HepG2 (cell line): ENCODE measurements around the gene EFS. TPM values are rescaled to one million over a fixed set of nuclear protein-coding genes. Genes with fewer than 3 reads are reported as not detected.

Source experiments
- ATRX ChIP-seq: sonication (generic); formaldehyde crosslinking; IDR thresholded peaks from 2 replicates; pipeline ENCODE4 v1.4.0; 2020; ENCODE audit warnings: missing genetic modification reagents, borderline replicate concordance
- CBX1 ChIP-seq: IDR thresholded peaks from one replicate; pipeline ENCODE4 v1.6.1; 2016; ENCODE audit warnings: antibody characterized with exemption, low read depth
- CHD2 ChIP-seq: IDR thresholded peaks from 2 replicates; pipeline ENCODE4 v1.6.1; 2011; ENCODE audit warnings: low read depth, low read length, improper control_type of control experiment
- E2F2 ChIP-seq: sonication (generic); formaldehyde crosslinking; IDR thresholded peaks from 2 replicates; pipeline ENCODE4 v1.4.0; 2020; ENCODE audit warnings: missing genetic modification reagents, borderline replicate concordance
- EHMT2 ChIP-seq: fragments of 200-600 bp; sonication (generic); IDR thresholded peaks from 2 replicates; pipeline ENCODE4 v1.7.0; 2017; ENCODE audit warnings: antibody characterized with exemption, low read depth, low read length, borderline replicate concordance
- FOXM1 ChIP-seq: sonication (generic); formaldehyde crosslinking; IDR thresholded peaks from 2 replicates; pipeline ENCODE4 v1.5.0; 2020; ENCODE audit warnings: missing genetic modification reagents
- GTF3A ChIP-seq: sonication (generic); formaldehyde crosslinking; conservative IDR thresholded peaks from 2 replicates; pipeline ENCODE4 v1.4.0; 2020; ENCODE audit warnings: mild to moderate bottlenecking, missing genetic modification reagents
- HNF4A ChIP-seq: sonication (generic); formaldehyde crosslinking; IDR thresholded peaks from 2 replicates; pipeline ENCODE4 v1.4.0; 2020; ENCODE audit warnings: missing genetic modification reagents
- KDM1A ChIP-seq: IDR thresholded peaks from 2 replicates; pipeline ENCODE4 v1.6.1; 2016; ENCODE audit warnings: missing compliant biosample characterization
- MTA3 ChIP-seq: sonication (generic); formaldehyde crosslinking; IDR thresholded peaks from 2 replicates; pipeline ENCODE4 v1.4.0; 2020; ENCODE audit warnings: missing genetic modification reagents
- MXI1 ChIP-seq: IDR thresholded peaks from 3 replicates; pipeline ENCODE4 v1.6.1; 2012; ENCODE audit warnings: low read depth, low read length, inconsistent platforms, borderline replicate concordance
- THAP7 ChIP-seq: sonication (generic); formaldehyde crosslinking; IDR thresholded peaks from 2 replicates; pipeline ENCODE4 v1.8.1; 2023; ENCODE audit warnings: mild to moderate bottlenecking, missing genetic modification reagents
- TRIM24 ChIP-seq: sonication (generic); formaldehyde crosslinking; IDR thresholded peaks from 2 replicates; pipeline ENCODE4 v1.8.0; 2022; ENCODE audit warnings: mild to moderate bottlenecking, missing genetic modification reagents
- U2AF2 ChIP-seq: fragments of 200-400 bp; formaldehyde crosslinking; IDR thresholded peaks from 2 replicates; pipeline ENCODE4 v1.6.1; 2017; ENCODE audit warnings: low read depth, mild to moderate bottlenecking, low read length
- ZBTB20 ChIP-seq: sonication (generic); formaldehyde crosslinking; IDR thresholded peaks from 2 replicates; pipeline ENCODE4 v1.8.1; 2023; ENCODE audit warnings: missing genetic modification reagents, low read depth, mild to moderate bottlenecking, borderline replicate concordance
- ZBTB4 ChIP-seq: sonication (generic); formaldehyde crosslinking; IDR thresholded peaks from 2 replicates; pipeline ENCODE4 v1.4.0; 2020; ENCODE audit warnings: missing genetic modification reagents, mild to moderate bottlenecking, borderline replicate concordance
- ZBTB7A ChIP-seq: sonication (generic); formaldehyde crosslinking; IDR thresholded peaks from 2 replicates; pipeline ENCODE4 v1.8.0; 2022; ENCODE audit warnings: mild to moderate bottlenecking, missing genetic modification reagents
- ZMYM2 ChIP-seq: sonication (generic); formaldehyde crosslinking; IDR thresholded peaks from 2 replicates; pipeline ENCODE4 v1.8.0; 2022; ENCODE audit warnings: mild to moderate bottlenecking, missing genetic modification reagents
- ZNF383 ChIP-seq: sonication (generic); formaldehyde crosslinking; IDR thresholded peaks from 2 replicates; pipeline ENCODE4 v1.4.0; 2020; ENCODE audit warnings: missing genetic modification reagents, mild to moderate bottlenecking, borderline replicate concordance
- ZNF501 ChIP-seq: sonication (generic); formaldehyde crosslinking; IDR thresholded peaks from 2 replicates; pipeline ENCODE4 v1.5.1; 2020; ENCODE audit warnings: mild to moderate bottlenecking, moderate library complexity, missing genetic modification reagents
- ZNF839 ChIP-seq: sonication (generic); formaldehyde crosslinking; IDR thresholded peaks from 2 replicates; pipeline ENCODE4 v1.4.0; 2020; ENCODE audit warnings: missing genetic modification reagents, mild to moderate bottlenecking, borderline replicate concordance
- ZNF883 ChIP-seq: sonication (generic); formaldehyde crosslinking; IDR thresholded peaks from 2 replicates; pipeline ENCODE4 v1.5.1; 2020; ENCODE audit warnings: mild to moderate bottlenecking, missing genetic modification reagents; ENCODE audit errors: not compliant biosample characterization
- ZZZ3 ChIP-seq: sonication (generic); formaldehyde crosslinking; IDR thresholded peaks from 2 replicates; pipeline ENCODE4 v1.4.0; 2020; ENCODE audit warnings: missing genetic modification reagents, mild to moderate bottlenecking, borderline replicate concordance
- polyA plus RNA-seq, 8 experiments: library from polyadenylated mRNA; depleted of rRNA in 3 of 8; stranded (reverse) in 7 of 8; unstranded in 1 of 8; fragments of >200 nt; fragmentation: Illumina TruSeq in 4 of 8; extraction: Trizol in 4 of 8; gene quantifications; 2 replicates each; pipeline versions ENCODE4 v1.2.1 to v1.2.3, GENCODE V29; 2011 to 2016; ENCODE audit warnings: low read depth in 4 of 8, missing spikeins in 1 of 8, mixed read lengths in 1 of 8; ENCODE audit not compliant: insufficient read depth in 1 of 8
- total RNA-seq, 5 experiments: library from RNA; depleted of rRNA; stranded (reverse); fragments of >200 nt; fragmentation: Illumina TruSeq; extraction: Trizol; gene quantifications; 2 replicates each; pipeline ENCODE4 v1.2.3, GENCODE V29; 2016; ENCODE audit warnings: low read depth in 1 of 5

EFS gene
- total and polyA plus RNA-seq, 2 of the 13 experiments (the other 11 are each of a cell fraction or from before 2014, with no cell fraction given) = not detected

GRCh38 chr14:23307687-23308644 lies 57.0 kb downstream of the EFS start (continued):
- no peak for TF ChIP-seq CBX1
- TF ChIP-seq HNF4A (CRISPR knock-in tag) = peak; percentile 19; the same call in 1 of the 2 replicates
- no peak for TF ChIP-seq U2AF2
- no peak for TF ChIP-seq CHD2
- no peak for TF ChIP-seq ZNF883 (CRISPR knock-in tag)
- peak; percentile 41; the same call in 1 of the 2 replicates for TF ChIP-seq EHMT2
- 0 out of 2 replicates have a peak, but pooled peaks have one; percentile 61 for TF ChIP-seq ZMYM2 (CRISPR knock-in tag)
- TF ChIP-seq ZZZ3 (CRISPR knock-in tag) = 0 out of 2 replicates have a peak, but pooled peaks have one; percentile 22
- TF ChIP-seq GTF3A (CRISPR knock-in tag) = no peak
- TF ChIP-seq E2F2 (CRISPR knock-in tag) = no peak
- no peak for TF ChIP-seq ZNF501 (CRISPR knock-in tag)
- no peak for TF ChIP-seq ZBTB7A (CRISPR knock-in tag)
- TF ChIP-seq KDM1A = no peak
- no peak for TF ChIP-seq THAP7 (CRISPR knock-in tag)
- TF ChIP-seq ZNF383 (CRISPR knock-in tag) = no peak
- no peak for TF ChIP-seq TRIM24
- TF ChIP-seq ATRX (CRISPR knock-in tag) = no peak
- no peak for TF ChIP-seq MXI1
- peak; percentile 42; the same call in 1 of the 2 replicates for TF ChIP-seq ZNF839
- TF ChIP-seq MTA3 (CRISPR knock-in tag) = no peak
- no peak for TF ChIP-seq FOXM1 (CRISPR knock-in tag)
- TF ChIP-seq ZBTB20 (CRISPR knock-in tag) = 0 out of 2 replicates have a peak, but pooled peaks have one; percentile 5
- TF ChIP-seq ZBTB4 (CRISPR knock-in tag) = 0 out of 2 replicates have a peak, but pooled peaks have one; percentile 57
